HFF-Myc (cell line): Measurements from ENCODE around the gene TMEM33.

Experiments used
- DNase-seq: peaks from one replicate; pipeline ENCODE4 v3.0.0-alpha.2; 2011; ENCODE audit warnings: low read depth; ENCODE audit errors: extremely low read depth
- H3K4me3 ChIP-seq: replicated peaks from 2 replicates; pipeline ENCODE4 v1.5.1; 2011; ENCODE audit warnings: low read depth, mild to moderate bottlenecking, control low read depth, low read length
- TF ChIP-seq, protein P1 (sequence below): IDR thresholded peaks from 2 replicates; pipeline ENCODE4 v1.5.1; 2012; ENCODE audit warnings: mild to moderate bottlenecking, low read depth, low read length, control low read depth; ENCODE audit errors: missing control alignments

Gene TMEM33

DNA sequence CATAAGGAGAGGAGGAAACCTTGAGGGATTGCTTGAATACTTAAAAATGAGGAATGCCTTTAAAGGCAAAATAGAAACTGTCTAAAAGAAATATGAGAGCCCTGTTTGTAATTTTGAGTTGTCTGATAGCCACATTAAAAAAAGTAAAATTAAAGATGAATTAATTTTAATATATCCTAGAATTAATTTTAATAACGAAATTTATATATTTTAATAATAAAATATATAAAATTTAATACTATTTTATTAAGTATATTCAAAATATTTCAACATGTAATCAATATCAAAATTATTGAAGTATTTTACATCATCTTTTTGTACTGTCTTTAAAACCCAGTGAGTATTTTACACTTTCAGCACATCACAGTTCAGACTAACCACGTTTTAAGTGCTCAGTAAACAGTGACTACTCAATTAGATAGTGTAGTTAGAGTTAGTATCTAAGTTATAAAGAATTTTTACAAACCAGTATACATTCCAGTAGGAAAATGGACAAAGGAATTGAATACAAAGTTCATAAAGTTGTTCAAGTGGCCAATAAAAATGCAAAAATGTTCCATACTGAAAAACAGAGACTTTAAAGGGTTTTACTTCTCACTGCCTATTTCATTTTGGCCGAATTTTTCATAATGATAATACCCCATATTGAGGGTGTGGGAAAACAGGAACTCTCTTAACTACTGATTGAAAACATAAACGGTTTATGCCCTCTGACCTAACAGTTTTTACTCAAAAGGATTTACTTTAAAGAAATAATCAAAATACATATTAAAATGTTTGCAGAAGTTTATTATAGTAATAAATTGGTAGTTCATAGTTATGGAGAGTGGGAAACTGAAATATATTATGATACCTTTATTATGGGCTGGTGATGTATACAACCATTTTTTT, 58.0 kb downstream of the TMEM33 start:
- H3K4me3 ChIP-seq, result no peak overlapping the region
- no peak for DNase-seq

DNA sequence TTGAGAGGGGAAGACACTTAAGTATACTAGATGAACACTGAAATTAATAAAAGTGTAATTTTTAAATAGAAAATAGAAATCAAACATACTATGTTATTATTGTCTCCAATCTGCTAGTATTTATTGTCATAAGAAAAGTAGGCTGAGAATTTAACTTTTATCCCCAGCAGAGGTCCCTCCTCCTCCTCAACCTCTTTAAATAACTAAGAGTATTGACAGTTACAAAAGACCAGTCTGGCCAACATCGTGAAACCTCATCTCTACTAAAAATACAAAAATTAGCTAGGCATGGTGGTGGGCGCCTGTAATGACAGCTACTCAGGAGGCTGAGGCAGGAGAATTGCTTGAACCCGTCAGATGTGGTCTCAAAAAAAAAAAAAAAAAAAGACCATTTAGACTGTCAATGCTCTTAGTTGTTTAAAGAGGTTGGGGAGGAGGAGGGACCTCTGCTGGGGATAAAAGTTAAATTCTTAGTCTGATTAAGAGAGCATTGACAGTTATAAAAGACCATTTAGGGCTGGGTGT, 59.3 kb downstream of the TMEM33 start:
- TF ChIP-seq, protein P1, sequence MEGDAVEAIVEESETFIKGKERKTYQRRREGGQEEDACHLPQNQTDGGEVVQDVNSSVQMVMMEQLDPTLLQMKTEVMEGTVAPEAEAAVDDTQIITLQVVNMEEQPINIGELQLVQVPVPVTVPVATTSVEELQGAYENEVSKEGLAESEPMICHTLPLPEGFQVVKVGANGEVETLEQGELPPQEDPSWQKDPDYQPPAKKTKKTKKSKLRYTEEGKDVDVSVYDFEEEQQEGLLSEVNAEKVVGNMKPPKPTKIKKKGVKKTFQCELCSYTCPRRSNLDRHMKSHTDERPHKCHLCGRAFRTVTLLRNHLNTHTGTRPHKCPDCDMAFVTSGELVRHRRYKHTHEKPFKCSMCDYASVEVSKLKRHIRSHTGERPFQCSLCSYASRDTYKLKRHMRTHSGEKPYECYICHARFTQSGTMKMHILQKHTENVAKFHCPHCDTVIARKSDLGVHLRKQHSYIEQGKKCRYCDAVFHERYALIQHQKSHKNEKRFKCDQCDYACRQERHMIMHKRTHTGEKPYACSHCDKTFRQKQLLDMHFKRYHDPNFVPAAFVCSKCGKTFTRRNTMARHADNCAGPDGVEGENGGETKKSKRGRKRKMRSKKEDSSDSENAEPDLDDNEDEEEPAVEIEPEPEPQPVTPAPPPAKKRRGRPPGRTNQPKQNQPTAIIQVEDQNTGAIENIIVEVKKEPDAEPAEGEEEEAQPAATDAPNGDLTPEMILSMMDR, result no peak
- H3K4me3 ChIP-seq, result no peak overlapping the region
- no peak for DNase-seq

More for the DNA sequence above, 58.0 kb downstream of the TMEM33 start:
- TF ChIP-seq, protein P1, result no peak

DNA sequence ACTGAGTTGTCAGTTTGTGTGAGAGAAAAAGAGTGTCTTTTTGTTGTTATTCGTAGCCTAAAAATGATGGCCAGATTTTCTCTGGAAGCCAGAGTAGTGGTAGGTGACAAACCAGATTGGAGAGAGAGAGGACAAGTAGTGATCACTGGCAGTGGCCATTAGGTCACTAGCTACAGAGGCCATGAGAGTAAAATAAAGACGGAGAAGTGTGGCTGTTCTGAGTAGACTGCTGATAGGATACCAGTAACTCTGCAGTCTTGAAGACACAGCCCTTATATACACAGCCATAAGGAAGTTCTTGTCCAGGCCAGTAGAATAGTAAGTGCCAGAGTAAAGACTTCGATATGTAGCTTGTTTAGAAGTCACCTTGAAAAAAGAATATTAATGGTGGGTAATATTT, 62.8 kb downstream of the TMEM33 start:
- no peak for DNase-seq
- H3K4me3 ChIP-seq, result no peak overlapping the region
- TF ChIP-seq, protein P1, result no peak

DNA sequence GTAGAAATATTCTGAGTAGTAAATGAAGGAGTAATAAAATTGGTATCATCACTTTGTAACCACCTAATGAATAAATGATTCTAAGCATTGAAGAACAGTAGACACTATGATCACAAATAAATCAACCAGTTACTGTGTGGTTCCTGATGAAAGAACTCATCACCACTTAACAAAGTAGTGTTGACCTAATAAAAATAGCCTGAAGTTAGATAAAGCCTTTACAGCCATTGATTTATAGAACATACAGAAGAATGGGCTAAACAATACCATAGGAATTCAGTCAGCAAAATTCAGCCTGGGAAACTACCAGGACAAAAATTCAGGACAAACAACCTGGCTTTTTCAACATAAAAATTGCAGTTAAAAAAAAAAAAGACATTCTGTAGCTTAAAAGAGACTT, 64.1 kb downstream of the TMEM33 start:
- no peak overlapping the region for H3K4me3 ChIP-seq
- no peak for DNase-seq
- TF ChIP-seq, protein P1, result no peak

DNA sequence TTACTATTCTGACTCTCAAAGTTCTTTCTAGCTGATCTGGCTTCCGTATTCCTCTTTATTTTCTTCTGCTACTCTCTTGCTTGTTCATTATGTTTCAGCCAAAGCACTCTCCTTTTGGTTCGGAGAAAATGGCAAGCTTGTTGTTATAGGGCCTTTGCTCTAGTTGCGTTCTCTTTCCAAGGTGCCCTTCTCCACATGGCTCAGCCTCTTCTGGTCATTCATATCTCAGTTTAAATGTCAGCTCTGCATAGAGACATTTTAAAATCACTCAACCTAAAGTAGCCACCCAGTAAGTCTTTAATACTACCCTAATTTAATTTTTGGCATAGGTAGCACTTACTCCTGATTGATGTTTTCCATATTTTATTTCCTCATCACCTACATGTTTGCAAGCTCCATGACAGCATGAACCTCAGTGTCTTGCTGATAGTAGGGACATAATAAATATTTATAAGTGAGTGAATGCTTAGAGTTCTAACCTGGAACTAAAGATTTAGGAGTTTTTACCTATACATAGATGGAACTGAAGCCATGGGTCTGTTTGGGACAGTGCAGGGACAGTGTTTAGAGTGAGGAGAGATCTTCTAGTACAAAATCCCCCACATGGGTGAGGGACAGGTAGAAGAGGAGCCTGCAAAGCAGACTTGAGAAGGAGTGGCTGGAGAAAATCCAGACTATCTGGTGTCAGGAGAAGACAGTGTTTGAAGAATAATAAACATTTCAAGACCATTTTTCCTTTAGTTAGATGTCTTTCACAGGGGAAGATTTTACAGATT, 73.0 kb downstream of the TMEM33 start:
- no peak overlapping the region for H3K4me3 ChIP-seq
- no peak for DNase-seq
- TF ChIP-seq, protein P1, result no peak
